ENCODE measurements around the gene LRRC4C.

DNA sequence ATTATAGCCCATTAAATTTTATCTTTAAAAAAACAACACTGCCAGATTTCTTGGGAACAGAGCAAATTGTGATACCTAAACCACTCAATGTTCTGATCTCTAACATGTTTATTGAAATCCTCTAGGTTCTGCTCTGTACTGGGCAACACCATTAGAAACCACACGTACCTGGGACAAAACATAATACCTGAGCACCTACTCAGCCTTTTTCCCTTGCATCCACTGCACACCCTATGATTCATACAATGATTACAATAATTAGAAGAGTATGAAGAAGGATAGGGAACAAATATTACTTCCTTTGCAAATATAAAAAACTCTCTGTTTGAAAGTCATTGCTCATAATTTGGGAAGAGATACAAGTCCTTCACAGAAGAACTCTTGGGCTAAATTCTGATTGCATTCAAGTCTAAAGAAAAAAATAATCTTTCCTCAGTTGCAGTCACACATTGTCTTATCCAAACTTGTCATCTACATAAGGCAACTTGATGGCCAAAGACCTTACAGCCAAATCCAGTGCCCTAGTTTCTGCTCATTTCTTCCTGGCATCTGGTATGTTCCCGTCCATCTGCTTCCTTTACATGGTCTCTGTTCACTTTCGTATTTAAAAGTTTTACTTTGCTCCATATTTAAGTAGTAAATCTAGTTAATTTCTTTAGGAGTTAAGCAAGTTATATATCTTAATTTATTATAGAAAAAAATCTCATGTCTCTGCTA is 407.4 kb downstream of the LRRC4C start:
- TF ChIP-seq, protein P1, sequence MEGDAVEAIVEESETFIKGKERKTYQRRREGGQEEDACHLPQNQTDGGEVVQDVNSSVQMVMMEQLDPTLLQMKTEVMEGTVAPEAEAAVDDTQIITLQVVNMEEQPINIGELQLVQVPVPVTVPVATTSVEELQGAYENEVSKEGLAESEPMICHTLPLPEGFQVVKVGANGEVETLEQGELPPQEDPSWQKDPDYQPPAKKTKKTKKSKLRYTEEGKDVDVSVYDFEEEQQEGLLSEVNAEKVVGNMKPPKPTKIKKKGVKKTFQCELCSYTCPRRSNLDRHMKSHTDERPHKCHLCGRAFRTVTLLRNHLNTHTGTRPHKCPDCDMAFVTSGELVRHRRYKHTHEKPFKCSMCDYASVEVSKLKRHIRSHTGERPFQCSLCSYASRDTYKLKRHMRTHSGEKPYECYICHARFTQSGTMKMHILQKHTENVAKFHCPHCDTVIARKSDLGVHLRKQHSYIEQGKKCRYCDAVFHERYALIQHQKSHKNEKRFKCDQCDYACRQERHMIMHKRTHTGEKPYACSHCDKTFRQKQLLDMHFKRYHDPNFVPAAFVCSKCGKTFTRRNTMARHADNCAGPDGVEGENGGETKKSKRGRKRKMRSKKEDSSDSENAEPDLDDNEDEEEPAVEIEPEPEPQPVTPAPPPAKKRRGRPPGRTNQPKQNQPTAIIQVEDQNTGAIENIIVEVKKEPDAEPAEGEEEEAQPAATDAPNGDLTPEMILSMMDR (IDR thresholded peaks at IDR 0.05) = no peak
- TF ChIP-seq POLR2A (IDR thresholded peaks at IDR 0.05) = no peak
